ENCODE results near the gene PAPOLB. TPM values are rescaled to one million over a fixed set of nuclear protein-coding genes. Genes with fewer than 3 reads are reported as not detected.
A peak's percentile ranks its signal among the peaks of the same experiment; 100 is the strongest.

Gene PAPOLB
- total RNA-seq, 2 experiments from 2014 or later, result not detected

GRCh38 chr7:4875391-4875790 is 13.6 kb upstream of the PAPOLB start:
- no peak overlapping the region for H3K4me3 Mint-ChIP-seq
- no peak for DNase-seq
- intact Hi-C loops (cut with DNase I, micrococcal nuclease), result no loop called here
- no peaks in the 10 kb centered on the region for H3K36me3 Mint-ChIP-seq (ENCODE audit: low read depth)
- no peak for ATAC-seq
- CTCF ChIA-PET, result no interaction called here
- no peak overlapping the region for H3K27ac Mint-ChIP-seq
- H3K27me3 Mint-ChIP-seq, result peaks cover 3% of the 10 kb centered on the region
- POLR2A ChIA-PET, result no interaction called here
- H3K9me3 Mint-ChIP-seq (ENCODE audit: low read depth), result no peaks in the 10 kb centered on the region
- no peaks in the 10 kb centered on the region for H3K4me1 Mint-ChIP-seq

DNA sequence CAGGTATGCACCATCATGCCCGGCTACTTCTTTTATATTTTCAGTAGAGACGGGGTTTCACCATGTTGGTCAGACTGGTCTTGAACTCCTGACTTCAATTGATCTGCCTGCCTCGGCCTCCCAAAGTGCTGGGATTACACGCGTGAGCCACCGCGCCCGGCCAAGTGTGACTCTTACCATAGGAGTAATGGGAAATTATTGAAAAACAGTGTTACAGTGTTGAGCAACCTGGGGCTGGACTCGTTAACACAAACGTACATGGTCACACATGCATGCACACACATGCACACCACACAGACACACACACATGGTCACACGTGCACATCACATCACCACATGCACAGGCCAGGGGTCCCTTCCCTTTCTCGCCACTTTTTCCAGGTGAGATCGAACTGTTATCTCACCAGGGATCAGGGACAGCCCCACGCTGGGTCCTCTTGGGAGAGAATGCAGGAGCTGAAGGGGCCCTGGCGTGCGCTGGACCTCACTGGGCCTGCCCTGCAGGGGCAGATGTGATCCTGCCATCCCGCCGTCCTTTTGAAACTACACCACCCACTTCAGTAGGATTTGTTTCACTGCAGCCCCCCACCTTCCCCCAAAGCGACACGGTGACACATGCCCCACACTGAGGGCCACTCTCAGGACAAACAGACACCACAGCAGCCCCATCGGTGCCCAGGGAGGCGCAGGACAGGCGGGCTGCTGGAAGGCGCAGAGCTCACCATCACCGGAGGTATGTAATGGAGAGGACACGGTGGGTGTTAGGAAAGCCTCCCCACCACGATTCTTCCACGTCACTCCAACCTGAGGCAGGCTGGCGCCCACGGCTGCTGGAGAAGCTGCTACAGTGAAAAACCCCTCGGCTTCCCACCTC is 11.5 kb upstream of the PAPOLB start:
- Mint-ChIP-seq H3K27ac (no peak overlapping the region), H3K27me3 (peaks cover 5% of the 10 kb centered on the region), H3K36me3 (ENCODE audit: low read depth) (no peaks in the 10 kb centered on the region), H3K4me3 (no peak overlapping the region), H3K9me3 (ENCODE audit: low read depth) (no peaks in the 10 kb centered on the region), H3K4me1 (no peaks in the 10 kb centered on the region)
- intact Hi-C loops (cut with DNase I, micrococcal nuclease), result no loop called here
- CTCF ChIA-PET, result interaction anchor here (1.4 kb wide), 1 partner anchor 11 kb away, joined by 4 read pairs; the partner anchor contains the start of gene RADIL
- POLR2A ChIA-PET, result no interaction called here
- ATAC-seq, result no peak
- no peak for DNase-seq

DNA sequence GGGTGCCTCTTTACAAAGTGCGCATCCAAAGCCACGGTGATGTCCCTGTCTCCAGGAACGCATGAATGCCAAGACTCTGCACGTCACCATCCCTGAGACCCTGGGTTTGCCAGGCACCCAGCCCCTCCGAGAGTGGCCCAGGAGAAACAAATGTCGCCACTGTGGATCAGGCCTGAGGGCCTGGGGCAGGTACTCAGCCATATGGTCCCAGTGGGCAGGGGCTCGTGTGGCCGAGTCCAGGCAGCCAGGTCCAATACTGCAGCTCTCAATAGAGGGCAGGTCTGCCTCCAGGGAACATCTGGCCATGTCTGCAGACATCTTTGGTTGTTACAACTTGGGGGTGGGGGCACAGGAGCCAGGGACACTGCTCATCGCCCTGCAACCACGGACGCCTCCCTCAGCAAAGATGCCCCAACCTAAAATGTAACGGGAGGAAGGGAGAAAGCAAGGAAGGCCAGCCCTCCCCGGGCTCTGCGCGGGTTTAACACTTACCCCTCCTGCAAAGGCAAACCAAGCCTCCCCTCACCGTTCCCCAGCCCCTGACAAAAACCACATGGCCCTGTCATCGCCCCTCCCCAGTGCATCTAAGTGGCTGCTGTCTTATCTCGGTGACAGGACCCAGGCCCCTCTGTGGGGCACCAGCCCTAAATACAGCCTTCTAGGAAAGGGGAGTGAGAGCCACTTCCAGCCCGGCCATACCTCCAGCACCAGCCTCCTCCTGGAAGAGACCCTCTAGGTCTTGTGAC is 10.3 kb upstream of the PAPOLB start:
- intact Hi-C loops (cut with DNase I, micrococcal nuclease), result no loop called here
- no peak overlapping the region for H3K27ac Mint-ChIP-seq
- H3K4me1 Mint-ChIP-seq, result no peaks in the 10 kb centered on the region
- ATAC-seq (no peak), DNase-seq (no peak)
- H3K27me3 Mint-ChIP-seq, result peaks cover 5% of the 10 kb centered on the region
- H3K36me3 Mint-ChIP-seq (ENCODE audit: low read depth), result no peaks in the 10 kb centered on the region
- POLR2A ChIA-PET, result no interaction called here
- CTCF ChIA-PET, result no interaction called here
- no peaks in the 10 kb centered on the region for H3K9me3 Mint-ChIP-seq (ENCODE audit: low read depth)
- H3K4me3 Mint-ChIP-seq, result no peak overlapping the region

DNA sequence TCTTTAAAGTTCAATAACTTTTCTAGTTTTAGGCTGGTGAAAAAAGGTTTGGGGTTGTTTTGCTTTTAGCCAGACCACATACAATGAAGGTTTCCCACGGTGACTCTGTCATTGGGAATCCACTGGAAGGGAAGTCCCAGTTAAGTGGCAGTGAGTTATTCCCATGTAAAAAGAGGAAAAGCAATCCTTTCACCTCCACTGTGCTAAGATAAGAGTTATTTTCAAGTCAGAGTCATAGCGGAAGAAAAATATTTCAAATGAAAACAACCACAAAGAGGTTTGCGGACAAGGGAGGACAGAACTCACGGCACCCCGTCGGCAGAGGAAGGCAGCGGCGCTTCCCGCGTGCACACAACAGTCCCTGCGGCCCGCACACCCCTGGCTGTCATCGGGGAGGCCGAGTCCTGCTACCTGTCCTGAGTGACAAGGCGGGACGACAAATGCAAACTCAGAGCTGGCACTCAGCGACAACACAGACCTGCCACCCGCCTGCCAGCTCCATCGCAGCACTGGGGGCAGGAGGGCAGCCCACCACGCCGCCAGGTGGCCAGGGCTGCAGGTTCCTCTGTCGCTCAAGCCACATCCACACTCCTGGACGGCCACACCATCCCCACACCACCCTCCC is 9.3 kb upstream of the PAPOLB start:
- Mint-ChIP-seq H3K4me3 (no peak overlapping the region), H3K27me3 (peaks cover 5% of the 10 kb centered on the region), H3K27ac (no peak overlapping the region), H3K36me3 (ENCODE audit: low read depth) (no peaks in the 10 kb centered on the region), H3K9me3 (ENCODE audit: low read depth) (no peaks in the 10 kb centered on the region), H3K4me1 (no peaks in the 10 kb centered on the region)
- POLR2A ChIA-PET, result no interaction called here
- CTCF ChIA-PET, result no interaction called here
- DNase-seq, result no peak
- intact Hi-C loops (cut with DNase I, micrococcal nuclease), result no loop called here
- ATAC-seq, result no peak

DNA sequence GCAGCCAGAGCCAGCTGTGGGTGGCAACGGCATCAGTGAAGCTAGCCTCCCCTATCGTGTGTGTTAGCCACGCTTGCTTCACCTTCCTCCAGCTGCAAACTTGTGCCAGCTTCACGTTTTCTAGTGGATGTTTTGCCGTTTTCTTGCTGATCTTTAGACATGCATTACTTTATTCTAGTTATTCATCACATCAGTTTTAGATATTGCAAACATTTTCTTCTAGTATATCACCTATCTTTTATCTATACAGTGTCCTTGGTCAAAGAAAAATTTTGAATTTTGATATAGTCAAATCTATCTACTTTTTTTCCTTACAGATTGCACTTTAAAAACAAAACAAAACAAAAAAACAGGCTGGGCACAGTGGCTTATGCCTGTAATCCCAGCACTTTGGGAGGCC is 6.7 kb upstream of the PAPOLB start:
- Mint-ChIP-seq H3K4me3 (no peak overlapping the region), H3K27me3 (peaks cover 23% of the 10 kb centered on the region), H3K36me3 (ENCODE audit: low read depth) (no peaks in the 10 kb centered on the region), H3K9me3 (ENCODE audit: low read depth) (no peaks in the 10 kb centered on the region), H3K27ac (no peak overlapping the region), H3K4me1 (no peaks in the 10 kb centered on the region)
- ChIA-PET CTCF (no interaction called here), POLR2A (no interaction called here)
- no peak for ATAC-seq
- intact Hi-C loops (cut with DNase I, micrococcal nuclease), result no loop called here
- no peak for DNase-seq

- ChIA-PET CTCF (interaction anchor here (1.0 kb wide), 1 partner anchor 37 kb away, joined by 5 read pairs; no protein-coding TSS in a partner anchor), POLR2A (interaction anchor here (0.7 kb wide), 1 partner anchor 193 kb away, joined by 3 read pairs; no protein-coding TSS in a partner anchor)
- Mint-ChIP-seq H3K27ac (no peak overlapping the region), H3K27me3 (peaks cover 37% of the 10 kb centered on the region), H3K4me1 (peaks cover 1% of the 10 kb centered on the region), H3K9me3 (ENCODE audit: low read depth) (peaks cover 2% of the 10 kb centered on the region), H3K4me3 (no peak overlapping the region), H3K36me3 (ENCODE audit: low read depth) (peaks cover 4% of the 10 kb centered on the region)
- ATAC-seq (no peak), DNase-seq (no peak)
- intact Hi-C loops (cut with DNase I, micrococcal nuclease), result no loop called here
These were observed 5.0 kb upstream of the PAPOLB start for GRCh38 chr7:4866528-4867496.

- Mint-ChIP-seq H3K9me3 (ENCODE audit: low read depth) (peaks cover 2% of the 10 kb centered on the region), H3K27ac (no peak overlapping the region), H3K4me3 (peak overlapping the region; percentile 11), H3K4me1 (peaks cover 1% of the 10 kb centered on the region), H3K36me3 (ENCODE audit: low read depth) (peaks cover 8% of the 10 kb centered on the region), H3K27me3 (peaks cover 56% of the 10 kb centered on the region)
- ChIA-PET CTCF (interaction anchor here (0.6 kb wide), 1 partner anchor 262 kb away, joined by 3 read pairs; no protein-coding TSS in a partner anchor), POLR2A (no interaction called here)
- intact Hi-C loops (cut with DNase I, micrococcal nuclease), result no loop called here
- ATAC-seq (no peak), DNase-seq (no peak)
These were observed 326 bp upstream of the PAPOLB start for GRCh38 chr7:4862156-4862555.

- H3K4me1 Mint-ChIP-seq, result peaks cover 1% of the 10 kb centered on the region
- no peak overlapping the region for H3K27ac Mint-ChIP-seq
- peaks cover 2% of the 10 kb centered on the region for H3K9me3 Mint-ChIP-seq (ENCODE audit: low read depth)
- DNase-seq, result no peak
- ChIA-PET POLR2A (no interaction called here), CTCF (no interaction called here)
- peaks cover 57% of the 10 kb centered on the region for H3K27me3 Mint-ChIP-seq
- no peak for ATAC-seq
- intact Hi-C loops (cut with DNase I, micrococcal nuclease), result no loop called here
- H3K4me3 Mint-ChIP-seq, result no peak overlapping the region
- peaks cover 8% of the 10 kb centered on the region for H3K36me3 Mint-ChIP-seq (ENCODE audit: low read depth)
These were observed 603 bp downstream of the PAPOLB start for GRCh38 chr7:4861227-4861626.

DNA sequence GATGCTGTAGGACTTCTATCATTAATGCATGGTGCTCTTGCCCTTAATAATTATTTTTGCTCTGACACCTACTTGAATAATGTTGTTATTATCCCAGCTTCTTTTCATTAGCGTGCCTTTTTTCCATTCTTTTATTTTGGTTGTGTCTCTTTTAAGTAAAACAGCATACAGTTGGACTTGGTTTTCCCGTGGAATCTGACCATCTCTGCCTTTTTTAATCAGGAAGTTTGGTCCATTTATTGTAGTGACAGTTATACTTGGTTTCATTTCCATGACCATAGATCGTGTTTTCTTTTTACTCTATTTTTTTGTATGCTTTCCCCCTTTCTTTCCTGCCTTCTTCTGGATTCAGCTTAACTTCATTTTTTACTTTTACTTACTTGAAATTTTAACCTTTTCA is 4.6 kb downstream of the PAPOLB start:
- CTCF ChIA-PET, result no interaction called here
- Mint-ChIP-seq H3K4me3 (no peak overlapping the region), H3K36me3 (ENCODE audit: low read depth) (peaks cover 6% of the 10 kb centered on the region), H3K27ac (no peak overlapping the region), H3K27me3 (peaks cover 28% of the 10 kb centered on the region), H3K9me3 (ENCODE audit: low read depth) (no peaks in the 10 kb centered on the region), H3K4me1 (peaks cover 1% of the 10 kb centered on the region)
- intact Hi-C loops (cut with DNase I, micrococcal nuclease), result no loop called here
- ATAC-seq (no peak), DNase-seq (no peak)
- POLR2A ChIA-PET, result no interaction called here

DNA sequence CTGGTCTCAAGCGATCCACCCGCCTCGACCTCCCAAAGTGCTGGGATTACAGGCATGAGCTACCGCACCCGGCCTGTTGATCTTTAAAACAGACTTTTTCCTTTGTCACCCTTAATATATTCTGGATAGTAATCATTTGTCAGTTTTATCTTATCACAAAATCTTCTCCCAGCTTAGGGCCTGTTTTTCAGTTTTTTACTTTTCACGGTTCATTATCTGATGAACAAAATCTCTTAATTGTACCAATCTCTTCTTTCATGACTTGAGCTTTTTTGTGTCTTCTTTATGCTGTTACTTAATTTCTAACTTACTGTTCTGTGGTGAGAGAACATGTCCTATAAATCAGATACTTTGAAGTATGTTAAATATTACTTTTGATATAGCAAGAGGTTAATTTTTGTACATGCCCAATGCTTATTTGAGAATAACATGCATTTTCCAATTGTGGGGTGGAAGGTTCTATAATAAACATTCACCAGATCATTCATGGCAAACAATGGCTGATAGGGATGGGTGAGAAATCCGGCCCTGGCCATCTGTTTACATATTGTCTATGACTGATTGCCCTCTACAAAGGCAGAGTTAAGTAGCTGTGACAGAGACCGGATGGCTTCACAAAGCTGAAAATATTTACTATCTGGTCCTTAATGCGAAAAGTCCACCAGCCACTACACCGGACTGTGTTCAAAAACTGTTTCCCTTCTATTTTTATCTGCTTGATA is 5.3 kb downstream of the PAPOLB start:
- ATAC-seq, result no peak
- Mint-ChIP-seq H3K4me3 (no peak overlapping the region), H3K27me3 (peaks cover 25% of the 10 kb centered on the region), H3K36me3 (ENCODE audit: low read depth) (peaks cover 3% of the 10 kb centered on the region), H3K27ac (no peak overlapping the region), H3K9me3 (ENCODE audit: low read depth) (no peaks in the 10 kb centered on the region), H3K4me1 (peaks cover 6% of the 10 kb centered on the region)
- DNase-seq, result no peak
- ChIA-PET POLR2A (no interaction called here), CTCF (interaction anchor here (0.6 to 1.2 kb wide), 2 partner anchors 10 to 117 kb away, joined by 3 read pairs; no protein-coding TSS in a partner anchor)
- intact Hi-C loops (cut with DNase I, micrococcal nuclease), result no loop called here

Measured in activated CD4-positive, alpha-beta T cell treated with anti-CD3 and anti-CD28 coated beads for 36 hours (primary cell).